Fibroblast of lung (primary cell): Measurements from ENCODE around the gene KCNAB2. TPM values are rescaled to one million over a fixed set of nuclear protein-coding genes. Genes with fewer than 3 reads are reported as not detected.

ENCODE experiments used
- DNase-seq, 2 donors: peaks; one replicate each; pipeline versions ENCODE4 v3.0.0 to v3.0.0-alpha.2; 2010; ENCODE audit warnings: low read depth in 2 of 2
- H2AFZ ChIP-seq: 2 replicates; pipeline ENCODE4 v1.5.1; 2012; ENCODE audit warnings: low read length, control low read depth, inconsistent platforms
- H3K27ac ChIP-seq: 2 replicates; pipeline ENCODE4 v1.5.1; 2011; ENCODE audit warnings: low read length, control low read depth; ENCODE audit not compliant: insufficient read depth
- H3K27me3 ChIP-seq: 2 replicates; pipeline ENCODE4 v1.5.1; 2011; ENCODE audit warnings: mild to moderate bottlenecking, low read length; ENCODE audit not compliant: control insufficient read depth, insufficient read depth
- H3K36me3 ChIP-seq: 2 replicates; pipeline ENCODE4 v1.5.1; 2011; ENCODE audit warnings: low read length; ENCODE audit not compliant: control insufficient read depth, insufficient read depth
- H3K4me1 ChIP-seq: 2 replicates; pipeline ENCODE4 v1.5.1; 2011; ENCODE audit warnings: low read length; ENCODE audit not compliant: control insufficient read depth, insufficient read depth; ENCODE audit errors: extremely low read depth
- H3K4me2 ChIP-seq: 2 replicates; pipeline ENCODE4 v1.5.1; 2011; ENCODE audit warnings: low read length, control low read depth; ENCODE audit not compliant: insufficient read depth; ENCODE audit errors: extremely low read depth
- H3K4me3 ChIP-seq, 4 experiments: fragments of 200-600 bp in 1 of 4; sonication (generic) in 1 of 4; replicated peaks in 1 of 4; 2 replicates each; pipeline ENCODE4 v1.5.1; 2011 to 2016; ENCODE audit warnings: low read length in 4 of 4, low read depth in 3 of 4, mild to moderate bottlenecking in 3 of 4, control low read depth in 2 of 4, inconsistent platforms in 1 of 4, mixed read lengths in 1 of 4; ENCODE audit not compliant: insufficient read depth in 1 of 4; ENCODE audit errors: control extremely low read depth in 1 of 4
- H3K79me2 ChIP-seq: 2 replicates; pipeline ENCODE4 v1.5.1; 2012; ENCODE audit warnings: mild to moderate bottlenecking, low read length, inconsistent platforms; ENCODE audit not compliant: control insufficient read depth, insufficient read depth
- H3K9ac ChIP-seq: 2 replicates; pipeline ENCODE4 v1.5.1; 2011; ENCODE audit warnings: mild to moderate bottlenecking, low read length, control low read depth; ENCODE audit not compliant: insufficient read depth
- H3K9me3 ChIP-seq: 2 replicates; pipeline ENCODE4 v1.5.1; 2012; ENCODE audit warnings: low read depth, low read length; ENCODE audit not compliant: control insufficient read depth, insufficient read depth
- H4K20me1 ChIP-seq: 2 replicates; pipeline ENCODE4 v1.5.1; 2011; ENCODE audit warnings: low read length; ENCODE audit not compliant: control insufficient read depth, insufficient read depth; ENCODE audit errors: extremely low read depth
- CTCF ChIP-seq, 2 donors: IDR thresholded peaks in 1 of 2; conservative IDR thresholded peaks in 1 of 2; 1 replicate in 1 of 2; 2 replicates in 1 of 2; pipeline ENCODE4 v1.5.1; 2011 to 2012; ENCODE audit warnings: low read length in 2 of 2, control low read depth in 1 of 2, inconsistent platforms in 1 of 2, low read depth in 1 of 2, mild to moderate bottlenecking in 1 of 2
- EZH2 ChIP-seq: IDR thresholded peaks from 2 replicates; pipeline ENCODE4 v1.5.1; 2012; ENCODE audit warnings: low read length, control low read depth, mild to moderate bottlenecking; ENCODE audit errors: missing control alignments
- polyA plus RNA-seq, 2 donors: library from polyadenylated mRNA; depleted of rRNA in 1 of 2; stranded (reverse) in 1 of 2; unstranded in 1 of 2; fragments of >200 nt; gene quantifications; 2 replicates each; pipeline ENCODE4 v1.2.1, GENCODE V29; 2011 to 2012; ENCODE audit warnings: missing spikeins in 1 of 2
- total RNA-seq: library from RNA; depleted of rRNA; stranded (reverse); fragments of >200 nt; gene quantifications from 2 replicates; pipeline ENCODE4 v1.2.1, GENCODE V29; 2014

The KCNAB2 gene
- total and polyA plus RNA-seq, 2 donors (not counting 1 experiment from before 2014, with no cell fraction given), result 2.2 to 2.5 TPM

GRCh38 chr1:6011161-6011945 is 34.3 kb upstream of the KCNAB2 start:
- no peaks in the 10 kb centered on the region for H3K36me3 ChIP-seq
- H3K27me3 ChIP-seq, result no peaks in the 10 kb centered on the region
- H3K27ac ChIP-seq, result no peak overlapping the region
- no peak overlapping the region for H3K4me3 ChIP-seq
- TF ChIP-seq CTCF (conservative IDR thresholded peaks at IDR 0.05 in 1 of 2, IDR thresholded peaks at IDR 0.05 in 1 of 2; ENCODE audit: low read depth in 1 of 2, low read length in 2 of 2), result no peak
- no peak for TF ChIP-seq EZH2
- no peaks in the 10 kb centered on the region for H3K4me1 ChIP-seq
- H4K20me1 ChIP-seq, result no peaks in the 10 kb centered on the region
- H2AFZ ChIP-seq, result no peak overlapping the region
- no peaks in the 10 kb centered on the region for H3K79me2 ChIP-seq
- H3K9ac ChIP-seq, result no peak overlapping the region
- no peaks in the 10 kb centered on the region for H3K9me3 ChIP-seq
- H3K4me2 ChIP-seq, result no peak overlapping the region
- no peak for DNase-seq

- no peak overlapping the region for H2AFZ ChIP-seq
- no peaks in the 10 kb centered on the region for H3K4me1 ChIP-seq
- no peak overlapping the region for H3K4me3 ChIP-seq
- no peak overlapping the region for H3K27ac ChIP-seq
- TF ChIP-seq EZH2 (no peak), CTCF (conservative IDR thresholded peaks at IDR 0.05 in 1 of 2, IDR thresholded peaks at IDR 0.05 in 1 of 2; ENCODE audit: low read depth in 1 of 2, low read length in 2 of 2) (no peak)
- H4K20me1 ChIP-seq, result no peaks in the 10 kb centered on the region
- no peak overlapping the region for H3K4me2 ChIP-seq
- no peak for DNase-seq
- H3K27me3 ChIP-seq, result no peaks in the 10 kb centered on the region
- no peaks in the 10 kb centered on the region for H3K79me2 ChIP-seq
- no peaks in the 10 kb centered on the region for H3K36me3 ChIP-seq
- H3K9me3 ChIP-seq, result no peaks in the 10 kb centered on the region
- H3K9ac ChIP-seq, result no peak overlapping the region
Measured at GRCh38 chr1:6011946-6012258, 33.8 kb upstream of the KCNAB2 start.

- no peaks in the 10 kb centered on the region for H3K27me3 ChIP-seq
- H4K20me1 ChIP-seq, result no peaks in the 10 kb centered on the region
- no peak for TF ChIP-seq EZH2
- TF ChIP-seq CTCF (conservative IDR thresholded peaks at IDR 0.05 in 1 of 2, IDR thresholded peaks at IDR 0.05 in 1 of 2; ENCODE audit: low read depth in 1 of 2, low read length in 2 of 2), result no peak
- no peaks in the 10 kb centered on the region for H3K9me3 ChIP-seq
- no peak for DNase-seq
- no peak overlapping the region for H3K4me3 ChIP-seq
- H3K36me3 ChIP-seq, result no peaks in the 10 kb centered on the region
- no peak overlapping the region for H3K4me2 ChIP-seq
- H3K27ac ChIP-seq, result no peak overlapping the region
- no peaks in the 10 kb centered on the region for H3K79me2 ChIP-seq
- no peak overlapping the region for H2AFZ ChIP-seq
- H3K9ac ChIP-seq, result no peak overlapping the region
- H3K4me1 ChIP-seq, result no peaks in the 10 kb centered on the region
Measured at GRCh38 chr1:6012529-6013318, 33.0 kb upstream of the KCNAB2 start.
